Tracheal epithelial cell (primary cell): ENCODE data around the gene PRDM8. TPM values are rescaled to one million over a fixed set of nuclear protein-coding genes. Genes with fewer than 3 reads are reported as not detected.

ENCODE experiments used
- total RNA-seq: library from RNA; depleted of rRNA; stranded (reverse); fragments of >200 nt; gene quantifications from 2 replicates; pipeline ENCODE4 v1.2.1, GENCODE V29; 2014

Gene PRDM8
- 0.21 and 0.48 TPM in 2 replicates for total RNA-seq

DNA sequence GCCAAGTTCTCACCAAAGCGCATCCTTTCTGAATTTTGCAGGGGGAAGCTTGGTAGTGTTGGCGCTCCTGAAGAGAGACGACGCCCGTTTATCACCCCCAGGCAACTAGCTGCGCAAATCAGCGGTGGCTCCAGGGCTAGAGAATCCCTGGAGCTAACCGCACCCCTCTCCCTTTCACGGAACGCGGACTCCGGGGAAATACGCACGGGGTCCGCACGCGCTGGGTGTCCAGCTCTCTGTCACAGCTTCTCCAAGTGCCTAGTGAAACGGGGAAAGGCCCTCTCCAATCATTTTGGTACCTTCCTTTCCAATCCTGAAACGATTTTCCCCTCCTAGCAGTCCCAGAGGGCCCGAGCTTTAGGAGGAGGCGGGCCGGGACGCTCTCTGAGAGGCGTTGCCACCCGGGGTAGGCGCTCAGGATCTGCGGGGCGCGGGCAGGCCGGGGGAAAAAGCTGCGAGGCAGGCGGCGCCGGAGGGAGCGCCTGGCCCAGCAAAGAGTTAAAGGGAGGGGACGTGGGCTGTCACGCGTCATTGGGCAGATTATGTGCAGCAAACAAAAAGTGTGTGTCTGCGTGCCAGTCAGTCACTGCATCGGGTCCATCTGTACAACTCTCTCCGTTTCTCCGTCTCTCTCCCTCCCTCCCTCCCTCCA is at the start of gene PRDM8:
Gene PRDM8 (plus strand): TSS at position 582 of the 652 bp plus-strand sequence. CDS start 2,578 bp downstream, outside the sequence.

Other genes with a start within 250 kb of the PRDM8 start
- 23.0 and 46.0 TPM in 2 replicates for gene ANTXR2, start 124.3 kb upstream of the PRDM8 start, total RNA-seq
- 1.9 and 8.0 TPM in 2 replicates for gene FGF5, start 69.2 kb downstream of the PRDM8 start, total RNA-seq
- not detected in 2 replicates for gene CFAP299, start 138.2 kb downstream of the PRDM8 start, total RNA-seq